D341Med (cell line): ENCODE data around the gene PANK4.

Experiments
- DNase-seq: peaks from one replicate; pipeline ENCODE4 v3.0.0; 2012; ENCODE audit warnings: low spot score

The PANK4 gene

DNA sequence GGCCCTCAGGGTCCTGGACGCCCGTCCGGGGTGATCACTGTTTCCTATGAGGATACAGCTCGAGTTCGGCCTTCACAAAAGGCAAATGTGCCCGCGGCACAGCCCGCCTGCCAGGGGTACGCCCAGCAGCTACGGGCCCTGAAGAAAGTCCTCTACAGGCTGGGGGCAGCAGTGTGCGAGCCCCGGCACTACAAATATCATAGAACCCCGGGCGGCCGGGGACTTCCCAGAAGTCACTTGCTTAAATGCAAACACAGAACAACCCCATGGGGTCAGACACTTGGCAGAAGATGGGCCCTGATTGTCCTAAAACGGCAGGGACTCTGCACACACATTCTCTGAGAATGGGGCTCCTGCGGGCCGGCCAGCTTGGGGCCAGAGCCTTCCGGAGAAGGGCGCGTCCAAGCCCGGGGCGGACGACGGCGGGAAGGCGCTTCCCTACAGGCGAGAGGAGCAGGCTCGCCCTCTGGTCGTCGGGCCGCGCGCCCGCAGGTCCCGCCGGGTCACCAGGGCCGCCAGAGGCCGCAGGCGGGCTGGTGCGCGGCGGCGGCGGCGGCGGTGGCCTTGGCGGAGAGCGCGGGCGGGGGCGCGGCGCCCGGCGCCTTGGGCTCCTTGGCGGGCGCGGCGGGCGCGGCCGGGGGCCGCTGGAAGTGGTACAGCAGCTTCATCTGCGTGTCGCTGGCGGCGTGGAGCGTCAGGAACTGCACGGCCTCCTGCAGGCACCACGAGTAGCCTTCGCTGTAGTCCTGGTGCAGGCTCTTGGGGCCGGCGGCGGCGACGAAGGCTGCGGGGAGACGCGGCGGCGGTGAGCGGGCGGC, 2.8 kb upstream of the PANK4 start:
- DNase-seq = no peak

DNA sequence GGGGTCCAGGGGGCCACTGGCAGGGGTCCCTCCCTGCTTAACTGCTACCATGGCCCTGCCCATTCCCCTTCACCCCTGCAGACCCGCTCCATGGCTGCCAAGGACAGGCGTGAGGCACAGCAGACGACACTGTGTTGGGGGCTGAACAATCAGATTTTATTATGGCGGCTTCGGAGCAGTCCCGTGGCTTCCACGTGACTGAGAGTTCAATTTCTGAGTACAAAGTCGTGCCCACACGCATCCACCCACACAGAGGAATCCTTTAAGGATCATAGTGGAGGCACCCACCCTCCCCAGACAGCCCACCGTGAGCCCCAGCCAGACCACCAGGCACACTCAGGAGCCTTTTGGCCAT, 2.2 kb upstream of the PANK4 start:
- no peak for DNase-seq

DNA sequence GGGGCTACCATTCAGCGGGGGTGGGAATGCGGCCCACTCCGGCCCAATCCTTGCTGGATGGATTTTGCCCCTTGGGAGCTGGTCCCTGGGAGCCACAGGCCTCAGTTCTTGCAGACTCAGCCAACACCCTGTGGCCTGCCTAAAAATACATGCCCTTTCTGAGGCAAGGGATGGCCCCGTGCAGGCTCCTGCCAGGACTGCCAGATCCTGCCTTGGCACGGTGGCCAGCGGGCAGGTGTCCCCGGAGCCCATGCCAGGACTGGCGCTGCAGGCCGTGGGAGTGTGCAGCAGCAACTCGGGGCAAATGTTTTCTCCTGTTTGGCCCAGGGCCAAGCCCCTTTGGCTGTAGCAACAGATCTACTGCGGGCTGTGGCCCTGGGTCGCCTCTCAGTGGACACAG, 1.6 kb upstream of the PANK4 start:
- no peak for DNase-seq

DNA sequence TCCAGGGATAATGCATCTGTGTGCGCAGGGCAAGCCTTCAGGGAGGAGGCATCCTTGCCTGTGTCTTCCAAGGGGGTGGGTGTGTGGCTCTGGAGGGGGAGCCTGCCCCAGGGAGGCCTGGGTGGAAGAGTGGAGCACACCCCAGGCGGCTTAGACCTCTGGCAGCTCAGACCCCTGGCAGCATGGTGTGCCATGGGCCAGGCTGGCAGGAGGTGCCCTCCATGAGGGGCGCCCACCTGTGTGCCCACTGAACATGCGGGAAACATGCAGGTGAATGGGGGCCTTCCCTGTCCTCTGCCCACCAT, 1.1 kb upstream of the PANK4 start:
- no peak for DNase-seq

DNA sequence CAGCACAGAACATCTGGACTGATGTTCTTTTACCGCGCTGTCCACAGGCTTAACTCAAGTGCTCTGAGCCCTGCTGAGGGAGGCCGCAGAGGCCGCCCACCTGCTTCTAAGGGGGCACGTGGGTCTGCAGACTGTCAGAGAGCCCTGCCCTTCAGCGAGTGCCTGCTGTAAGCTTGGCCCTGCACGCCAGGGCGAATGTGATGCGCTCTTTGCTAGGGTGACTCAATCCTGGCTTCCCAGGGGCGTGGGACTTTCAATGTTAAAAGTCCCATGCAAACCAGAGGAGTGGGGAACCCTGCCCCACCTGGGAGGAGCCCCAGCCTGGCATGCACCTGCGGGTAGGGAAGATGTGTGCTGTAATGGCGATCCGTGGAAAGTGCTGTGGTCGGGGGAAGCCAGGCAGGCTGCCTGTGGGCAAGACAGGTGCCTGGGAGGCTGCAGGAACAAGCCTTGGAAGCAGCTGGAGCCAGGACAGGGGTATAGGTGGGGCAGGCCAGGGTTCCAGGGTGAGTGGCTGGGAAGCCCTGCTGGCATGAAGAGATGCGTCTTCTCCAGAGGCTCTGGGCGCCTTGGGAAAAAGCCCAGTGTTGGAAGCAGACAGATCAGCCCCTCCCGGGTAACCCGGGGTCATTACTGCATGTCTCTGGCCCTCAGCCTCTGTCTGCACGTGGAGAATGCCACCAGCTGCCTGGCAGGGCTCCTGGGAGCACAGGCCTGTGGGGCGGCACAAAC, 594 bp upstream of the PANK4 start:
- no peak for DNase-seq

DNA sequence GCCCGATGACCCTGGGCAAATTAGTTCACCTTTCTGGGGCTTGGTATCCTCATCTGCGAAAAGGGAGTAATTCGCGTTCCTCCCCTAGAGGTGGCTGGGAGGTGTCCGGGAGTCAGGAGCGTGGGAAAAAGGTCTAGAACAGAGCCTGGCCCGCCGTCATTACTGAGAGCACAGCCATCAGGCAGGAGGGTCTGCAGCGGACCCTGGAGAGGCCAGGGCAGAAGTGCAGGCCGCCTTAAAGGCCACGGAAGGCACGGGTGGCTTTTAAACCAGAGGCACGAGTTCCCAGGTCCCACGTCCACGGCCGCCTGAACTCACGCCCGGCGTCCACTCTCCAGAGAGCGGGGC, 850 bp downstream of the PANK4 start:
- no peak for DNase-seq

DNA sequence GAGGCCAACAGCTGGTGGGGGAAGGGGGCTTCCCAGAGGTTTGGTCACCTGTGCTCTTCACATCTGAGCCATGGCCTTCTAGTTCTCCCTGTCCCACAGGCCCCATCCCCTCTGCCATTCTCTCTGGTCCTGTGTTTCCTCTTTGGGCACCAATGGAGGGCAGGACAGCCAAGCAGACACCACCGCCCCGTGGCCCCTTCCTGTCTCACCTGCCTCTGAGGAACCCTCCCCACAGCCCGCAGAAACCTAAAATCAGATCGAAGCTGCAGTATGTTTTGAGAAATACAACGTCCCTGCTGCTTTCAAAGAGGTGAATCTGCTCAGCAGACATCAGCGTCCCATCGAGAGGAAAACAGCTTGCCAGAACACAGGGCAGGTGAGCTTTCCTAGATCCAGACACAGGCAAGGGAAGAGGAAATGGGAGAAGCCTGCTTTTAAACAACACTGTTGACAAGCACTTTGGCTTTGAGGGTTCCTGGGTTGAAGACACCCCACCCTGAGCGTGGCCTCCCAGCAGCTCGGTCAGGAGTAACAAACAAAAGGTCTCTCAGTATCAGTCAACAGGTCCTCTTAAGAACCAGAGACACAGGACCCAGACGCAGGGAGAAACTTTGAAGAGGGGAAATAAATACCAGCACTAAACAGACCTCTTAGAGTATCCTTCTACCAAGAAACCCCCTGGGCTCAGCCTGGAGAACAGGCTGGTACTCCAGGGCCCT, 2.3 kb downstream of the PANK4 start:
- DNase-seq = no peak

DNA sequence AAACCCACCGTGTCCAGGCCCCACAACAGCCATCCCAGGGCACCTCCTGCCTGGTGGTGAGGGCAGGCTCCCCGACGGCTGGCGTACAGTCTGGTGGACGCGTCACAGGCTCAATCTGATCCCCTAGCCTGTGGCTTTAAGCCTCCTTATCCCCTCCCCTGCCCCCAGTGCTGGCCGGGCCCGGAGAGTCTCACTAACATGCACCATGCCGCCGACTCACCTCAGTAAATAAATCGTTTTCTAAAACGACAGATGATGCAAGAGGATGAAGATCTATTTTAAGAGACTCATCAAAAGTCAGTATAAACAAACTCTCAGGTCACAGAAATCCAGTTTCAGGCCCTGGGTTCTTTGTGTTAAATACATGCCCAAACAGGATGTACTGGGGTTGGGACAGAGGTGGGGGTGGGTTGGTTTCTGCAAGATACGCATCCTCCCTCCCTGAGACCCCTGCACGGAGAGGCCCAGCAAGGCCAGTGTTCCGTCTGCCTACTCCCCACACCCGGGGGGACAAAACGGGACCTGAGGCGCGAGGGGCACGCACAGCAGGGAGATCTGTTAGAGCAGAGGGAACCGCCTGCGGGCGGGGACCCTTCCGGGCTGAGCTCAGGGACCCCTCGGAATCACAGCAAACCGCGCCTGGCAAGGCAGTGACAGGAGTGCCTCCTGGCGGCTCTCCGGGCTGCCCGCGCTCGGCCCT, 3.1 kb downstream of the PANK4 start:
- DNase-seq = no peak

DNA sequence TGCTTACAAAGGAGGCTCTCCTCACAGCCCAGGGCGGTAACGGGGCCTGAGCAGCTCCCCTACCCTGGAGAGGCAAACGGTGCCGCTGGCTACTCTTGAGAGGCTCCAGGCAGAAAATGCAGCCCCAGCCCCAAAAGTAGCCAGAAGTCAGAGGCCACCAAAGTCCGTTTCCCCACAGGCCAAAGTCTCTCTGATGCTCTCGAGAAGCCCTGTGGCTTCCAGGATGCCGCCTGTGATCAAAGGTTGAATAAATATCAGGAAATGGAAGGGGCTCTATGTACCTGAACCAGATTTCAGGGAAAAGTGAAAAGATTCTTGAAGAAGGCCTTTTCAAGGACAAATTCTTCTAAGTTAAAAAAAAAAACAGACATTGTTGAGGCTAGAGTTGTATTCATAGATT, 4.2 kb downstream of the PANK4 start:
- no peak for DNase-seq

DNA sequence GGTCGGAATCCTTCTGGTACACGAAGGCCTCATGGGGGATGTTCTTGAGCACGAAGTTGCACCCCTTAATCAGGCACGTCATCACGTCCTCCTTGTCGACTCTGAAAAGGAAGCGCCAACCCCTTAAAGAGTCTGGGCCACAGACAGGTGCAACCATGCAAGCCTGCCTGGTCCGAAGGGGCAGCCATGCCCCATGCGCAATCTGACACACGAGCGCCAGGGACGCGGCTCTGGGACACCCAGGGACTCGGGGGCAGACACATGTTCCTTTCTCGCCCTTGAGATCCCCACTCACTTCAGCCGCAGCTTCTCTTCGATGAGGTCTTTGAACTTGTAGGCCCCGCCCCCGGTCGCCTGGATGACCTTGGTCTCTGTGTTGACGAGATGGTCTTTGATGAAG, 5.6 kb downstream of the PANK4 start:
- DNase-seq = no peak

DNA sequence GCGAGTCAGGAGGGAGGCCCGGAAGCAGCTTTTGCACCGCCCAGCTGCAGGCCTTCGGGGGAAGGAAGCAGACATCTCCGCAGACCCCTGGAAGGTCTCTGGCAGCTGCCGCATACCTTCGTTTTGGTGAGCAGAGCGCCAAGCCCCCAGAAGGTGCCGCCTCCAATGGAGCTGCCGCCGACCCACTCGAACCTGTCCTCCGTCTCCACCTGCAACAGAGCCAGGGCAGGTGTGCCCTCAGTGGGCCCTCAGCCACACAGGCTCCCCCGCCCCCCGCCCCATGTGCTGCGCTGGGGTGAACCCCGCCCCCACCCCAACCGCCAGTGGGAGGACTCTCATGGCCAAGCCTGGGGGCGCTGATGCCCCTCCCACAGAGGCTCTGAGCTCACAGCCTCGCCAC, 6.2 kb downstream of the PANK4 start:
- DNase-seq = no peak

DNA sequence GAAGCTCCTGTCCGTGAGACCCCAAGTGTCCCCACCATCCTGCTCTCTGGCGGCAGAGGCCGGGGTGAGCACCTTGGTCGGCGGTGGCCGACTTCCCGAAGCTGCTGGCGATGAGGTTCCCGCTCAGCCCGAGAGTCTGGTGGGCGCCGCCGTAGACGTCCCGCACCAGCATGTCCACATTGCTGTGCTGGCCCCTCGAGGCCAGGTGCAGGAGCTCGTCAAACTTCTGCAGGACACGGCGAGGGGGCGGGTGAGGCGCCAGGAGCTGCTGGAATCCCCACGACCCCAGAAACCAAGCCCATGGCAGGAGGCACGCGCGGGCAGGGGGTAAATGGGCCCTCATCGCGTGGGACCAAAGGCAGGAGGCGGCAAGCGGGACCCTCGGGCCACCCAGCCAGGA, 6.7 kb downstream of the PANK4 start:
- DNase-seq = no peak

DNA sequence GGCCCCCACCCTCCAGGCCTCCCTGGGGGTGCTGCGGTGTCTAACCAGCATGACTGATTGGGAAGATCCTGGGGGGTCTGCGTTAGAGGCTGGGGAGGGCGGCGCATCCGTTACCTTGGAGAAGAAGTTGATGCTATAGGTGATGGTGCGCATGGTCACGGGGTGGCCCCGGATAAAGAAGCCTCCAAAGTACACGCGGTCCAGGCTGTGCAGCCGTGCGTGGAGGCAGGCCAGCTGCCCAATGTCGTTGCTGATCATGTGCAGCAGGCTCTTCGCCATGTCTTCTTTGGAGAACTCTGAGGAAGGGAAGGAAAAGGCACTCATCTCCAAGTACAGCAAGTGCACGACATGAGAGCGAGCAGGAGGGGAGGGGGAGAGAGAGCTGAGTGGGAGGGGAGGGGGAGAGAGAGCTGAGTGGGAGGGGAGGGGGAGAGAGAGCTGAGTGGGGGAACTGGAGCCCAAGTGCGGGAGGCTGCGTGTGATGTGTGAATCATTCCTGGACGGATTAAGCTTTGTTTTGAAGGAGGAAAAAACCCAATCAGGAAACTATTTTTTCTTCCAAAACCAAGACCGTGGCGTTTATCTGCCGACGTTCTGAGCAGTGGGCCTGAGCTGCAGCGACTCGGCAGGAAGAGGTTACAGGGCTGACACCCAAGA, 7.2 kb downstream of the PANK4 start:
- DNase-seq = no peak

DNA sequence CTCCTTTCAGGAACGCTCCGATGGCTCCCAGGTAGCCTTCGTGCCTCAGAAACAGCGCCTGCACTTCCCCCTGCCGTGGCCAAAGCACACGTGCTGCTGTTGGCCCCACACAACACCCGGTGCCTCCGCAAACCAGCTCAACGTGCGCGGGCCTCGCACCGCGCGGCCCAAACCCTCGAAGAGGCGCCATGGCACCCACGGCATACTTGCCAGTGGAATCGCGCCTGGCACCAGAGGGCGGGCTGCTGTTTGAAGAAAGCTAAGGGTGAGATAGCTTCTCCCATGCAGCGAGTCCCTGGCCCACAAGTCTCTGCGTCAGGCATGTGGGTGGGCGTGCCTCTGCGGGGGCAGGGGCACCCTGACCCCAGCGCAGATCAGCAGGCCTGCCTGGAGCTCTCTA, 7.9 kb downstream of the PANK4 start:
- DNase-seq = no peak

DNA sequence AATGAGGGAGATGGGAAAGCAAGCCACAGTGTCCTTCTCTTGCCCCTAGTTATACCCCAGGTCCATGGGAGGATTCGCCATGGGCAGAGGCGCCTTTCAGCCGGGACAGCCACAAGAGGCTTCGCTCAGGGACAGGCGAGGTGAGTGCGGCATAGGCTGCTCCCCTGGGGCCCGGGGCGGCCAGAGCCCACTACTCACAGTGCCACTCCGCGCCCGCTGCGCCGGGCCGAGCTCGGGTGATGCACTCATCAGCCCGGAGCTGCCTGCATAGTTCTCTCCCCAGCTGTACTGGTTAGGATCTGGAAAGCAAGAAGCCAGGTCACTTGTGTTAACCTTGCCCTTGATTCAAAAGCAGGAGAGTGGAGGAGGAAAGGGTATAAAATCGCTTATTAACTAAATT, 8.4 kb downstream of the PANK4 start:
- no peak for DNase-seq

DNA sequence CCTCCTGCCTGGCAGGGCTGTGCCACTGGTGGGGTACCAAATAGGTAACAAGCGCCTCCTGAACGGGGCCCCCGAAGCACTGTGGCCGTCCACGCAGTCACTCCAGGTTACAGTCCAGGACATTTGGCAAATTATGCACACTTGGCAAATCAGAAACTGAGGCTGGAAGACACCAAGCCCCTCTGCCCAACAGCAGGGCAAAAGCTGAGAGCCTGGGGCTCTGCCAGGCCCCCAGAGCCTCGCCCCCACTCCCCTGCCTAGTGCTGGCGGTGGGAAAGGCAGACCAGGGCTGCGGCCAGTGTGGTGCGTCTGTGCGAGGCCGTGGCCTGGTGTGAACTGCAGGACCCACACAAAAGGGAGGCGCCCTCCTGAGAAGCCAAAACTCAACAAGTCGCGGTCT, 9.4 kb downstream of the PANK4 start:
- DNase-seq = no peak

DNA sequence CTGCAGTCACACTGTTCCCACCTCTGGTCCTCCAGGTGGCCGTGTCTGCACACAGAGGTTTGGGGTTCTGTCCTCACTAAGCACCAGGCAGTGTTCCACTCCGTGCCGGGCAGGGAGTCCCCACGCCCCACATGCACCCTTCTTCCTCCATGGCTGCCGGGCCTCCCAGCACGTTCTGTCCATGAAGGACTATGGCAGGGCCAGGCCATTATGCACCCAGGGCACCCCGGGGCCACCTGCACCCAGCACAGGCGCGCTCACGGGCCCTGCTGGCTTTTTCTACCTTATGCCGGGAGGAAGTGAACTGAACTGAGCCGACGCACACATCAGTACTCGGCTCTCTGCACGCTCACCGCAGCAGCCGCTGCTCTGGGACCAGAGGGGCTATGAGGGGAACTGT, 10.3 kb downstream of the PANK4 start:
- DNase-seq = no peak

DNA sequence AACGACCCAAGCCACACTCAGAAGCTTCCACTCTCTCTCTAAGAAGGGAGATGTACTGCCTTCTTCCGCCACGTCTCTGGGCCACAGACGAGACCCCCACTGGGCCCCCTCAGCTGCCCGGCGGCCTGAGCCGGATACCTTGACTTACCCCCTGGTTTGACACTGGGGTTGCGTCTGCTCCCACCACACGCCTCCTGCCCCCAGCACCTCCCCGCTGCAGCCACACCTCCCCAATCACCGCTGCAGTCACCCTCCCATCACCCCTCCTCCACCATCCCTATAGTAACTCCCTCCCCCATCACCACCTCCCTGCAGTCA, 10.7 kb downstream of the PANK4 start:
- no peak for DNase-seq

DNA sequence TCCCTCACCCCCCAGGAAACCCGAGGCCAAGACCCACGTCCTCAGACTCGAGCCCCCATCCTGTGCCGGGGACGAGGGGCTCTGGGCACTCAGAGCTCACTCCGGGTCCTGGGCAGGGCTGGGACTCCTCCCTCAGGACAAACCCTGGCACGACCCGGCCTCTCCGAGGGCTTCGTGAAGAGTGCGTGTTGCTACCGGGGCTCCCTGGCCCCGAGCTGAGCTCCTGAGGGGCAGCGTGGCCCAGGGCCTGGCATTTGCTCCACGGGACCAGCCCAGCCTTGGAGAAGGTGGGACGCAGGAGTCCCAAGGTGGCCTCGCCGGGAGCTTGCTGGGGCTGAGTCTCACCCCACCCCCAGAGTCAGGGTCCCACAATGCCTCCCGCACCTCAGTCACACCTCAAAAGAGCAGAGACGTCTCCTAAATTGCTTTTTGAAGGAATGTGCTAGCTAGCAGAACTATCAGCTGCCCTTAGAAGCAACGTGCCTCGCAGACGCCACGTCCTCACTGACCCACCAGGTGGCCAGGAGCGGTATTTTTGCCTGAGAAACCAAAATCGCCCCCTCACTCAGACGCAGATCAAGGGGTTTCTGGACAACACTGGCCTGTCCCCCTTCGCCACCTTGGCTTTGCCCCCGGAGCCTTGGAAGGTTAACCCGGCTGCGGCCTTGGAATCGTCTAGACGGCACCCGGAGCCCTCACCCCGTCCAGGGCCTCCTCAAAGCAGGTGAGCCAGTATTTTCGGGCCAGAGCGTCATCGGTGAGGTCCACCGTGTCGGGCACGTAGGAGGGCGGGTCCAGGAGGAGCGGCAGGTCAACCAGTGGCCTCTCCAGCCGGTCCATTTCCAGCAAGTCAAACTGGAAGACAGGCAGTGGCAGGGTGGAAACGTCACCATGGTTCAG, 11.3 kb downstream of the PANK4 start:
- DNase-seq = no peak

DNA sequence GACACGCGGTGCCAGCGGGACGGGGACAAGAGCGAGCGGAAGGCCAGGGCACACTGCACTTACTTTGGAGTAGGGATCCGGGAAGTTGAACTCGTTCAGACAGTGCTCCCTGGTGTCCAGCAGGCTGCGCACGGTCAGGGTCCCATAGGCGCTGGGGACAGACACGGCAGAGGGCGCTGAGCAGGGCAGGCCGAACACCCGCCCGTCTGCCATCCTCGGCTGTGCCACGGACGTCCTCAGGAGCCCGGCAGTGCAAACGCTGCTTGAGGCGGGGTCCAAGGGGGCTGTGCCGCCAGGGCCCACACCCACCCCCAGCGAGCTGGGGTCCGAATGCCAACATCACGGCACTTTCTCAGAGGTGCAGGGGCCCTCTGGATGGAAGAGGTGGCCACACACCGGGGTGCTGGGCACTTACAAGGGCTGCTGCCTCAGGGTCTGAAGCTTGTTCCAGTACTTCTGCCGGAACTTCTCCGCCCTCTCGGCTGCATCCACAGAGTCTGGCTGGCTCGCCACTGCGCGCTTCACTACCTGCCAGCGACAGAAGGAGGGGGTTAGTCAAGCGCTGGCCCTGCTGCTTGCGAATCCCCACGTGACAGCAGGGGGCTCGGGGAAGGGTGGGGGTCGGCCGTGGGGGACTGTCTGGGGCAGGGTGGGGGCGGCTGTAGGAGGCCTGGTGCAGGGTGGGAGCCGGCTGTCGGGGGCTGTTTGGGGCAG, 12.3 kb downstream of the PANK4 start:
- DNase-seq = no peak

DNA sequence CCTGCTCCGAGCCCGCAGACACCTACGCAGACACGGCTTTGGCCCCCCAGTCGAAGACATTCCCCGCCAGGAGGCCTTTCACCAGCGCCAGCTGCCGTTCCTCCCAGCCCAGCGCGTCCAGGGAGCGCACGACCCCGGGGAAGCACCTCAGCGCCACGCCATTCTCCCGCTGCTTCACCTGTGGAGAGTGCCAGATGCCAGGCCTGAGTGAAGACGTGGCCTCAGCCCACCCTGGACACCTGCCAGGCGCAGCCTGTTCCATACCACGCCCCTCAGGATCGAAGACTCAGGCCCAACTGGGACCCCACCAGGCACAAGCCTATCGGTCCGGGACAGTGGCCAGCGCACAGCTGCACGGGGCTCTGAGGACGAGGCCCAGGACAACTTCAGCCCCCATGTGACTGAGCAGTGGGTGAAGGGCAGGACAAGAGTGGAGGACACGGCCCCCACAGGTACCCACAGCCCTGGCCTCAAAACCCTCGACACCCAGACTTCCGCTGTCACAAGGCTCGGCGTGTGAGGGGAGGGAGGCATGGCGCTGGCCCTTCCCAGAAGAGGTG, 13.5 kb downstream of the PANK4 start:
- no peak for DNase-seq
